SK-N-SH (cell line): ENCODE data around the gene USO1.

ENCODE experiments used
- EP300 ChIP-seq, 2 experiments: IDR thresholded peaks; 2 replicates each; pipeline versions ENCODE4 v1.4.0 to v1.6.1; 2012; ENCODE audit warnings: borderline replicate concordance in 1 of 2, low read depth in 1 of 2, low read length in 1 of 2
- JUND ChIP-seq: IDR thresholded peaks from 2 replicates; pipeline ENCODE4 v1.4.0; 2012
- SIN3A ChIP-seq: IDR thresholded peaks from 2 replicates; pipeline ENCODE4 v1.6.1; 2012; ENCODE audit warnings: low read depth, mild to moderate bottlenecking, low read length, moderate library complexity, borderline replicate concordance
- TF ChIP-seq, protein P1 (sequence below): IDR thresholded peaks from 2 replicates; pipeline ENCODE4 v1.4.0; 2012; ENCODE audit warnings: low read depth, borderline replicate concordance
- TF ChIP-seq, protein P2 (sequence below): IDR thresholded peaks from 2 replicates; pipeline ENCODE4 v1.6.1; 2012; ENCODE audit warnings: mild to moderate bottlenecking, low read depth, low read length, moderate library complexity
- TF ChIP-seq, protein P3 (sequence below): fragments of 200-600 bp; sonication (generic); IDR thresholded peaks from 2 replicates; pipeline ENCODE4 v1.6.1; 2017; ENCODE audit warnings: antibody characterized with exemption, mild to moderate bottlenecking, moderate library complexity
- TF ChIP-seq, protein P4 (sequence below): fragments of 150-350 bp; IDR thresholded peaks from 2 replicates; pipeline ENCODE4 v1.6.1; 2017; ENCODE audit warnings: antibody characterized with exemption, low read length, low read depth, borderline replicate concordance

GRCh38 chr4:75820676-75821075, 96.3 kb downstream of the USO1 start:
- TF ChIP-seq, protein P1, sequence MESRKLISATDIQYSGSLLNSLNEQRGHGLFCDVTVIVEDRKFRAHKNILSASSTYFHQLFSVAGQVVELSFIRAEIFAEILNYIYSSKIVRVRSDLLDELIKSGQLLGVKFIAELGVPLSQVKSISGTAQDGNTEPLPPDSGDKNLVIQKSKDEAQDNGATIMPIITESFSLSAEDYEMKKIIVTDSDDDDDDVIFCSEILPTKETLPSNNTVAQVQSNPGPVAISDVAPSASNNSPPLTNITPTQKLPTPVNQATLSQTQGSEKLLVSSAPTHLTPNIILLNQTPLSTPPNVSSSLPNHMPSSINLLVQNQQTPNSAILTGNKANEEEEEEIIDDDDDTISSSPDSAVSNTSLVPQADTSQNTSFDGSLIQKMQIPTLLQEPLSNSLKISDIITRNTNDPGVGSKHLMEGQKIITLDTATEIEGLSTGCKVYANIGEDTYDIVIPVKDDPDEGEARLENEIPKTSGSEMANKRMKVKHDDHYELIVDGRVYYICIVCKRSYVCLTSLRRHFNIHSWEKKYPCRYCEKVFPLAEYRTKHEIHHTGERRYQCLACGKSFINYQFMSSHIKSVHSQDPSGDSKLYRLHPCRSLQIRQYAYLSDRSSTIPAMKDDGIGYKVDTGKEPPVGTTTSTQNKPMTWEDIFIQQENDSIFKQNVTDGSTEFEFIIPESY, result no peak
- TF ChIP-seq, protein P2, sequence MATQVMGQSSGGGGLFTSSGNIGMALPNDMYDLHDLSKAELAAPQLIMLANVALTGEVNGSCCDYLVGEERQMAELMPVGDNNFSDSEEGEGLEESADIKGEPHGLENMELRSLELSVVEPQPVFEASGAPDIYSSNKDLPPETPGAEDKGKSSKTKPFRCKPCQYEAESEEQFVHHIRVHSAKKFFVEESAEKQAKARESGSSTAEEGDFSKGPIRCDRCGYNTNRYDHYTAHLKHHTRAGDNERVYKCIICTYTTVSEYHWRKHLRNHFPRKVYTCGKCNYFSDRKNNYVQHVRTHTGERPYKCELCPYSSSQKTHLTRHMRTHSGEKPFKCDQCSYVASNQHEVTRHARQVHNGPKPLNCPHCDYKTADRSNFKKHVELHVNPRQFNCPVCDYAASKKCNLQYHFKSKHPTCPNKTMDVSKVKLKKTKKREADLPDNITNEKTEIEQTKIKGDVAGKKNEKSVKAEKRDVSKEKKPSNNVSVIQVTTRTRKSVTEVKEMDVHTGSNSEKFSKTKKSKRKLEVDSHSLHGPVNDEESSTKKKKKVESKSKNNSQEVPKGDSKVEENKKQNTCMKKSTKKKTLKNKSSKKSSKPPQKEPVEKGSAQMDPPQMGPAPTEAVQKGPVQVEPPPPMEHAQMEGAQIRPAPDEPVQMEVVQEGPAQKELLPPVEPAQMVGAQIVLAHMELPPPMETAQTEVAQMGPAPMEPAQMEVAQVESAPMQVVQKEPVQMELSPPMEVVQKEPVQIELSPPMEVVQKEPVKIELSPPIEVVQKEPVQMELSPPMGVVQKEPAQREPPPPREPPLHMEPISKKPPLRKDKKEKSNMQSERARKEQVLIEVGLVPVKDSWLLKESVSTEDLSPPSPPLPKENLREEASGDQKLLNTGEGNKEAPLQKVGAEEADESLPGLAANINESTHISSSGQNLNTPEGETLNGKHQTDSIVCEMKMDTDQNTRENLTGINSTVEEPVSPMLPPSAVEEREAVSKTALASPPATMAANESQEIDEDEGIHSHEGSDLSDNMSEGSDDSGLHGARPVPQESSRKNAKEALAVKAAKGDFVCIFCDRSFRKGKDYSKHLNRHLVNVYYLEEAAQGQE, result no peak
- no peak for TF ChIP-seq EP300 (IDR thresholded peaks at IDR 0.05; ENCODE audit: borderline replicate concordance in 1 of 2, low read depth in 1 of 2, low read length in 1 of 2)
- no peak for TF ChIP-seq JUND
- TF ChIP-seq SIN3A, result no peak
- TF ChIP-seq, protein P3, sequence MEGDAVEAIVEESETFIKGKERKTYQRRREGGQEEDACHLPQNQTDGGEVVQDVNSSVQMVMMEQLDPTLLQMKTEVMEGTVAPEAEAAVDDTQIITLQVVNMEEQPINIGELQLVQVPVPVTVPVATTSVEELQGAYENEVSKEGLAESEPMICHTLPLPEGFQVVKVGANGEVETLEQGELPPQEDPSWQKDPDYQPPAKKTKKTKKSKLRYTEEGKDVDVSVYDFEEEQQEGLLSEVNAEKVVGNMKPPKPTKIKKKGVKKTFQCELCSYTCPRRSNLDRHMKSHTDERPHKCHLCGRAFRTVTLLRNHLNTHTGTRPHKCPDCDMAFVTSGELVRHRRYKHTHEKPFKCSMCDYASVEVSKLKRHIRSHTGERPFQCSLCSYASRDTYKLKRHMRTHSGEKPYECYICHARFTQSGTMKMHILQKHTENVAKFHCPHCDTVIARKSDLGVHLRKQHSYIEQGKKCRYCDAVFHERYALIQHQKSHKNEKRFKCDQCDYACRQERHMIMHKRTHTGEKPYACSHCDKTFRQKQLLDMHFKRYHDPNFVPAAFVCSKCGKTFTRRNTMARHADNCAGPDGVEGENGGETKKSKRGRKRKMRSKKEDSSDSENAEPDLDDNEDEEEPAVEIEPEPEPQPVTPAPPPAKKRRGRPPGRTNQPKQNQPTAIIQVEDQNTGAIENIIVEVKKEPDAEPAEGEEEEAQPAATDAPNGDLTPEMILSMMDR, result no peak
- TF ChIP-seq, protein P4, sequence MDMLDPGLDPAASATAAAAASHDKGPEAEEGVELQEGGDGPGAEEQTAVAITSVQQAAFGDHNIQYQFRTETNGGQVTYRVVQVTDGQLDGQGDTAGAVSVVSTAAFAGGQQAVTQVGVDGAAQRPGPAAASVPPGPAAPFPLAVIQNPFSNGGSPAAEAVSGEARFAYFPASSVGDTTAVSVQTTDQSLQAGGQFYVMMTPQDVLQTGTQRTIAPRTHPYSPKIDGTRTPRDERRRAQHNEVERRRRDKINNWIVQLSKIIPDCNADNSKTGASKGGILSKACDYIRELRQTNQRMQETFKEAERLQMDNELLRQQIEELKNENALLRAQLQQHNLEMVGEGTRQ, result no peak
